Stimulated activated CD4-positive, alpha-beta T cell treated with anti-CD3 and anti-CD28 coated beads, Interleukin-4, amount 100 ng/mL, for 1 hour (primary cell): ENCODE results near the gene IRF5.

Experiments
- DNase-seq: peaks from one replicate; pipeline ENCODE4 v3.0.0-alpha.2; 2020

IRF5 gene

GRCh38 chr7:128921866-128922440 is 15.8 kb upstream of the IRF5 start:
- no peak for DNase-seq

- no peak for DNase-seq
These were observed 15.0 kb upstream of the IRF5 start for GRCh38 chr7:128922496-128923410.

GRCh38 chr7:128923411-128923800 is 14.3 kb upstream of the IRF5 start:
- no peak for DNase-seq

GRCh38 chr7:128924707-128925588 is 12.8 kb upstream of the IRF5 start:
- no peak for DNase-seq

GRCh38 chr7:128928159-128928813 is 9.4 kb upstream of the IRF5 start:
- no peak for DNase-seq

GRCh38 chr7:128928882-128929788 is 8.6 kb upstream of the IRF5 start:
- DNase-seq = no peak

GRCh38 chr7:128931190-128931798 is 6.4 kb upstream of the IRF5 start:
- DNase-seq = no peak

GRCh38 chr7:128931965-128932861 is 5.5 kb upstream of the IRF5 start:
- no peak for DNase-seq

GRCh38 chr7:128932862-128933179 is 4.9 kb upstream of the IRF5 start:
- DNase-seq = no peak

GRCh38 chr7:128933180-128933891 is 4.4 kb upstream of the IRF5 start:
- DNase-seq = peak; percentile 34

- DNase-seq = no peak
These were observed 3.1 kb upstream of the IRF5 start for GRCh38 chr7:128934361-128935341.

- no peak for DNase-seq
These were observed 2.4 kb upstream of the IRF5 start for GRCh38 chr7:128935342-128935730.

GRCh38 chr7:128936798-128937197 is 929 bp upstream of the IRF5 start:
- DNase-seq = no peak

- DNase-seq = no peak
These were observed 468 bp upstream of the IRF5 start for GRCh38 chr7:128937271-128937646.

- no peak for DNase-seq
These were observed 882 bp downstream of the IRF5 start for GRCh38 chr7:128938544-128939074.

GRCh38 chr7:128939075-128939860 is 1.5 kb downstream of the IRF5 start:
- no peak for DNase-seq

- DNase-seq = no peak
These were observed 2.2 kb downstream of the IRF5 start for GRCh38 chr7:128939861-128940410.
